Activated CD4-positive, alpha-beta T cell treated with anti-CD3 and anti-CD28 coated beads, Interleukin-2, amount 10 ng/mL, durations not matched to agents 7 days and 5 days (primary cell): ENCODE measurements around the gene CDH13. TPM values are rescaled to one million over a fixed set of nuclear protein-coding genes. Genes with fewer than 3 reads are reported as not detected.

Experiments used
- CTCF ChIA-PET: fragments of 350-600 bp; sonication (Branson Sonifier 250); formaldehyde crosslinking; loops from one replicate; lab custom pipeline; 2021; ENCODE audit warnings: antibody characterized with exemption; lab: Charles Lee
- POLR2A ChIA-PET: fragments of 350-600 bp; sonication (Branson Sonifier 250); formaldehyde crosslinking; loops from one replicate; lab custom pipeline; 2021; ENCODE audit warnings: antibody characterized with exemption; lab: Charles Lee
- DNase-seq: peaks from one replicate; pipeline ENCODE4 v3.0.0-alpha.2; 2020
- H3K27ac Mint-ChIP-seq: one replicate; pipeline ENCODE4 v1.8.0; 2021; ENCODE audit warnings: mild to moderate bottlenecking, moderate library complexity, mixed read lengths
- H3K27me3 Mint-ChIP-seq: one replicate; pipeline ENCODE4 v1.8.0; 2021; ENCODE audit warnings: mixed read lengths
- H3K36me3 Mint-ChIP-seq: one replicate; pipeline ENCODE4 v1.8.0; 2021; ENCODE audit warnings: low read depth, mixed read lengths
- H3K4me1 Mint-ChIP-seq: one replicate; pipeline ENCODE4 v1.8.0; 2021; ENCODE audit warnings: mixed read lengths
- H3K4me3 Mint-ChIP-seq: one replicate; pipeline ENCODE4 v1.8.0; 2021; ENCODE audit warnings: mild to moderate bottlenecking, moderate library complexity, mixed read lengths
- H3K9me3 Mint-ChIP-seq: one replicate; pipeline ENCODE4 v1.8.0; 2021; ENCODE audit warnings: mixed read lengths
- total RNA-seq, 2 experiments: library from RNA; stranded (reverse); gene quantifications; one replicate each; pipeline ENCODE4 v1.2.3, GENCODE V29; 2021

CDH13 gene
- total RNA-seq, 2 experiments from 2014 or later, result not detected

- Mint-ChIP-seq H3K27me3 (peaks cover 3% of the 10 kb centered on the region), H3K4me1 (peaks cover 5% of the 10 kb centered on the region), H3K27ac (no peak overlapping the region), H3K4me3 (no peak overlapping the region), H3K9me3 (peaks cover 3% of the 10 kb centered on the region), H3K36me3 (no peaks in the 10 kb centered on the region)
- POLR2A ChIA-PET, result no interaction called here
- no peak for DNase-seq
- CTCF ChIA-PET, result no interaction called here
Measured at GRCh38 chr16:83792391-83792790, 1165.6 kb downstream of the CDH13 start.

DNA sequence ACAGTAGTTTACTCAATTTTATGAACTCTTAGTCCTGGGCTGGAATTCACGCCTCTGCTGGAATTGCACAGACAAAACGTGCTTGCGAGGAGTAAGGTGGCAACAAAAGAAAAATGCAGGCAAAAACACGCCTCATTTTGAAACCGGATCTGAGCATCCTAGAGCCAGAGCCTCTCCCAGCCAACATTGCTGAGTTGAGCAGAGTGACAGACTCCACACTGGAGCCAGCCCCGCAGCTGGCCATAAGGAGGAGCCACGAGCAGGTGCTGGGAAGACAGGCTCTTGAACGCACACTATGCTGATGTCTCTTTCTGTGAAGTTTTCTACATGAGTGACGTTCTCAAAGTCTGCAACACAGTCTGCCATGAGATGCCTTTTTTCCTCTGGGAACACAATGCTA is 1166.4 kb downstream of the CDH13 start:
- no peak overlapping the region for H3K4me3 Mint-ChIP-seq
- H3K9me3 Mint-ChIP-seq, result peaks cover 3% of the 10 kb centered on the region
- DNase-seq, result no peak
- no peak overlapping the region for H3K27ac Mint-ChIP-seq
- POLR2A ChIA-PET, result no interaction called here
- CTCF ChIA-PET, result no interaction called here
- H3K36me3 Mint-ChIP-seq, result no peaks in the 10 kb centered on the region
- H3K4me1 Mint-ChIP-seq, result peaks cover 5% of the 10 kb centered on the region
- H3K27me3 Mint-ChIP-seq, result peaks cover 3% of the 10 kb centered on the region

DNA sequence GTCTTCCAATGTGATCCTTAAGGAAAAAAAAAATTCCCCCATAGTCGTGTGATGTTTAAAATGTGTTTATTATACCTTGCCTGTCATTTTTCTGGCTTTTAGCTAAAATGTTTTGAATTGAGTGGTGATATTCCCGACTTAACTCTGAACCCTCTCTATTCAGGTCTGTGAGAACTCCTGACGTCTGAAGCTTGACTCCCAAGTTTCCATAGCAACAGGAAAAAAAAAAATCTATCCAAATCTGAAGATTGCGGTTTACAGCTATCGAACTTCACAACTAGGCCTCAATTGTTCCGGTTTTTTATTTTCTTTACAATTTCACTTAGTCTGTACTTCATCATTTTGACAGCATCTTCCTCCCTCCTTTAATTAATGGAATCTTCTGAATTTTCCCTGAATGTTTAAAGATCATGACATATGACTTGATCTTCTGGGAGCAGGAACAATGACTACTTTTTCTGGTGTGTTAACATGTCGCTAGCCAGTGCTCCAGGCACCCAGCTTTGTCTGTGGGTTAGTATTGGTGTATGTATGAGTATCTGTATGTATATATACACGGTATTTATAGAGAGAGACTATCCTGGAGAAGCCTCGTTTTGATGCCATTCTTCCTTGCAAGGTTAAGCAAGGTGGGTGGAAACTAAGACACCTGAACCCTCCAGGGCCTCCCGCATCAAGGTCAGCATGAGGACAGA is 1168.2 kb downstream of the CDH13 start:
- POLR2A ChIA-PET, result no interaction called here
- DNase-seq, result no peak
- CTCF ChIA-PET, result interaction anchor here (0.6 kb wide), 1 partner anchor 32 kb away, joined by 3 read pairs; no protein-coding TSS in a partner anchor
- Mint-ChIP-seq H3K27ac (no peak overlapping the region), H3K9me3 (peaks cover 3% of the 10 kb centered on the region), H3K4me3 (no peak overlapping the region), H3K27me3 (peaks cover 10% of the 10 kb centered on the region), H3K4me1 (peaks cover 5% of the 10 kb centered on the region), H3K36me3 (no peaks in the 10 kb centered on the region)

GRCh38 chr16:83797013-83797412 is 1170.2 kb downstream of the CDH13 start:
- ChIA-PET CTCF (no interaction called here), POLR2A (no interaction called here)
- no peak overlapping the region for H3K4me3 Mint-ChIP-seq
- peaks cover 10% of the 10 kb centered on the region for H3K27me3 Mint-ChIP-seq
- peaks cover 3% of the 10 kb centered on the region for H3K9me3 Mint-ChIP-seq
- peaks cover 5% of the 10 kb centered on the region for H3K4me1 Mint-ChIP-seq
- no peaks in the 10 kb centered on the region for H3K36me3 Mint-ChIP-seq
- H3K27ac Mint-ChIP-seq, result no peak overlapping the region
- no peak for DNase-seq

DNA sequence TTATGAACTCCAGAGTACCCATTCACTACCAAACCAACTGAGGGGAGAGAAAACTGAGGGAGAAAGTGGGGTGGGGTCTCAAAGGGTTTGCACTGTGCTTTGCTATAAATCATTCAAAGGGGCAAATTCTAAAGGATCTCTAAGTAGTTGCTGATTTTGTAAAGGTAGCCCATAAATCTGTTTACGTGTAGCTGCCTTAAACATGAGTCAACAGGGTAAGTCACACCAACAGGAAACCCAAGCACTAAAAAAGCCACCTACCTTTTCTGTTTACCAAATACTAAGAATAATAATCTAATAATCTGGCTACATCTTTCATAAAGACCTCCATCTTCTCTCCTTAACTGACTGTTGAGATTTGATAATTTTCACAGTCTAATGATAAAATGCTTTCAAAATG is 1172.6 kb downstream of the CDH13 start:
- no peaks in the 10 kb centered on the region for H3K4me1 Mint-ChIP-seq
- H3K9me3 Mint-ChIP-seq, result no peaks in the 10 kb centered on the region
- peaks cover 14% of the 10 kb centered on the region for H3K27me3 Mint-ChIP-seq
- no peak for DNase-seq
- ChIA-PET CTCF (no interaction called here), POLR2A (no interaction called here)
- H3K4me3 Mint-ChIP-seq, result no peak overlapping the region
- H3K27ac Mint-ChIP-seq, result no peak overlapping the region
- H3K36me3 Mint-ChIP-seq, result no peaks in the 10 kb centered on the region

- no peak for DNase-seq
- Mint-ChIP-seq H3K27me3 (peaks cover 13% of the 10 kb centered on the region), H3K36me3 (no peaks in the 10 kb centered on the region), H3K4me1 (peaks cover 8% of the 10 kb centered on the region), H3K27ac (no peak overlapping the region), H3K9me3 (no peaks in the 10 kb centered on the region), H3K4me3 (no peak overlapping the region)
- ChIA-PET CTCF (no interaction called here), POLR2A (no interaction called here)
Measured at GRCh38 chr16:83802135-83802534, 1175.4 kb downstream of the CDH13 start.

DNA sequence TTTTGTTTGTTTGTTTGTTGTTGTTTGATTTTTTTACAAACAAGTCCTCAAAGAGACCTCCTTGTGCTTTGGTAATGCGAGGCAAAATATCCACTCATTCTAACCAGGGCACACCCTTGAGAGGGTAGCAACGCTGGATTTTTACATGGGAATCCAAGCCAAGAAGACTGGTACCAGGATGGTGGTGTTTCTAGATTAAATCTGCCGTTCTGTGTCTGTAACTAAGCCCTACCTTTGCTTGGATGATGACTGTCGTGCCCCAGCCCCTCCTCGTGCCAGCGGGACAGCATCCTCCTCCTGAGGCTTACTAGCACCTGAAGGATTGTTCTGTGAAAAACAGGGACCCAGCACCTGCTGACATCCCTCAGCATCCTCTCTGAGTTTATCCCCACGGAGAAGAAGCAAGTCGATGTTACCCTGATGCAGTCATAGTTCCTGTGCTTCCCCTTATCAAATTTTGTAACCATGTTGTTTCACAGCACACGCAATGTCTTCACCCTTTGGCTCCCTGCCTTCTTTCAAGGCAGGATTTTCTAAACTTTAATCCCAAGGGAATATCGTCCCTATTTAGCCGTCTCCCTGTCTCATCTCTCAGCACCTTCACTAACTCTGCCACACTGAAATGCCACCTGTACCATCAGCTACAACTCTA is 1175.9 kb downstream of the CDH13 start:
- CTCF ChIA-PET, result no interaction called here
- H3K27me3 Mint-ChIP-seq, result peaks cover 13% of the 10 kb centered on the region
- no peaks in the 10 kb centered on the region for H3K9me3 Mint-ChIP-seq
- POLR2A ChIA-PET, result no interaction called here
- no peak overlapping the region for H3K27ac Mint-ChIP-seq
- no peak for DNase-seq
- peaks cover 2% of the 10 kb centered on the region for H3K36me3 Mint-ChIP-seq
- H3K4me3 Mint-ChIP-seq, result no peak overlapping the region
- peaks cover 12% of the 10 kb centered on the region for H3K4me1 Mint-ChIP-seq

GRCh38 chr16:83803811-83804210 is 1177.0 kb downstream of the CDH13 start:
- ChIA-PET POLR2A (no interaction called here), CTCF (interaction anchor here (0.7 kb wide), 1 partner anchor 959 kb away, joined by 4 read pairs; no protein-coding TSS in a partner anchor)
- no peak overlapping the region for H3K4me3 Mint-ChIP-seq
- H3K27ac Mint-ChIP-seq, result no peak overlapping the region
- peaks cover 9% of the 10 kb centered on the region for H3K27me3 Mint-ChIP-seq
- H3K36me3 Mint-ChIP-seq, result peaks cover 10% of the 10 kb centered on the region
- DNase-seq, result no peak
- peaks cover 19% of the 10 kb centered on the region for H3K4me1 Mint-ChIP-seq
- no peaks in the 10 kb centered on the region for H3K9me3 Mint-ChIP-seq

DNA sequence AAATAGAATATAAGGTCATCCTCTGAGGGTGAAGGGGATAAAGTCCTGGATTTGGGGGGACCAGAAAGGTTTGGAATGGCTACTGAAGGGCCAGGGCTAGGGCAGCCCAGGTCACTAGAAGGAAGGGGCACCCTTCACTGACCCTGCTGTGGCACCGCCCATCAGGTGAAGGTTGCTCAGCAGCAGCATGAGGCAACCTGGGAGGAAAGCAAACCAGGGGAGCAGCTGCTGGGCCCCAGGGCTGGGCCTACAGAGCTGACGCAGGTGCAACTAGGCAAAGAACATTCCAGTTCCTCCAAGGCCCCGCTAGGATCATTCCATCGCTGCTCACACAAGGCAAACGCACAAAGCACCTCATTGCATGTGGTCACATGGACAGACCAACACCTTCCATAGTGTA is 1177.6 kb downstream of the CDH13 start:
- Mint-ChIP-seq H3K4me3 (no peak overlapping the region), H3K27ac (no peak overlapping the region), H3K4me1 (peaks cover 23% of the 10 kb centered on the region), H3K27me3 (peaks cover 9% of the 10 kb centered on the region), H3K36me3 (peaks cover 14% of the 10 kb centered on the region), H3K9me3 (no peaks in the 10 kb centered on the region)
- POLR2A ChIA-PET, result no interaction called here
- no peak for DNase-seq
- CTCF ChIA-PET, result no interaction called here

- ChIA-PET POLR2A (no interaction called here), CTCF (interaction anchor here (1.0 kb wide), 1 partner anchor 10 kb away, joined by 3 read pairs; no protein-coding TSS in a partner anchor)
- Mint-ChIP-seq H3K4me3 (no peak overlapping the region), H3K9me3 (no peaks in the 10 kb centered on the region), H3K36me3 (peaks cover 23% of the 10 kb centered on the region), H3K27me3 (peaks cover 6% of the 10 kb centered on the region), H3K27ac (no peak overlapping the region), H3K4me1 (peaks cover 34% of the 10 kb centered on the region)
- no peak for DNase-seq
Measured at GRCh38 chr16:83806036-83806435, 1179.3 kb downstream of the CDH13 start.

DNA sequence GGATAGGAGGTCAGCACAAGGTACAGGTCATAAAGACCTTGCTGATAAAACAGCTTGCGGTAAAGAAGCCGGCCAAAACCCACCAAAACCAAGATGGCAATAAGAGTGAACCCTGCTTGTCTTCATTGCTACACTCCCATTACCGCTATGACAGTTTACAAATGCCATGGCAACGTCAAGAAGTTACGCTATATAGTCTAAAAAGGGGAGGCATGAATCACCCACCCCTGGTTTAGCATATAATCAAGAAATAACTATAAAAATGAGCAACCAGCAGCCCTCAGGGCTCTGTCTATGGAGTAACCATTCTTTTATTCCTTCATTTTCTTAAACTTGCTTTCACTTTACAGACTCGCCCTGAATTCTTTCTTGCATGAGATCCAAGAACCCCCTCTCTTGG is 1180.0 kb downstream of the CDH13 start:
- Mint-ChIP-seq H3K27me3 (peaks cover 6% of the 10 kb centered on the region), H3K27ac (peak overlapping the region; percentile 9), H3K4me1 (peaks cover 37% of the 10 kb centered on the region), H3K36me3 (peaks cover 28% of the 10 kb centered on the region), H3K4me3 (no peak overlapping the region), H3K9me3 (no peaks in the 10 kb centered on the region)
- ChIA-PET POLR2A (no interaction called here), CTCF (interaction anchor here (1.9 kb wide), 1 partner anchor 380 kb away, joined by 5 read pairs; the partner anchor contains the start of gene TAF1C)
- no peak for DNase-seq

DNA sequence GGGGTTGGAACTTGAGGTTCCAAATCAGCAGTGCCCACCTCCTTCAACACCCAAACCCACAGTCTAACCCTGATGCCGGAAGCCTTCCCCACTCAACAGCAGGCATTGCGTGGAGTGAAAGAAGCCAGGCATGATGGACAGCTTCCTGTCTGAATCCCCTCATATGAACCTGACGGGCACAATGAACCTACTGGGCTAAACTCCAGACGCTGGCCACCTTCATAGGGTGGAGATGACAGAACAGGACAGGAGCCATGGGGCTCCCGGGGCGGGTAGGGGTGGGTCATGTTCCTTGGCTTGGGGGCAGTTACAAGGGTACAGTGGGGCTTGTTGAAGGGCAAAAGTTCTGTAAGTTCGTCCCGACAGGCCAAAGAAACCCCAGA is 1180.5 kb downstream of the CDH13 start:
- Mint-ChIP-seq H3K4me3 (peak overlapping the region; percentile 99), H3K36me3 (peaks cover 33% of the 10 kb centered on the region), H3K27ac (peak overlapping the region; percentile 94), H3K27me3 (peaks cover 6% of the 10 kb centered on the region), H3K9me3 (no peaks in the 10 kb centered on the region), H3K4me1 (peaks cover 37% of the 10 kb centered on the region)
- ChIA-PET CTCF (interaction anchor here (0.6 to 1.9 kb wide), 2 partner anchors 35 to 380 kb away, joined by 4 to 5 read pairs; partner anchors contain the start of gene TAF1C), POLR2A (no interaction called here)
- DNase-seq, result no peak
